ENCODE measurements around the gene CPEB4. TPM values are rescaled to one million over a fixed set of nuclear protein-coding genes. Genes with fewer than 3 reads are reported as not detected.

Gene CPEB4
- total RNA-seq, 1 experiment from 2014 or later = 8.7 TPM

- Histone ChIP-seq H4K5ac (ENCODE audit: insufficient read length, low read depth, low read length) (no peak overlapping the region), H2BK5ac (ENCODE audit: insufficient read length, low read length) (no peak overlapping the region), H4K91ac (ENCODE audit: insufficient read length, low read depth, low read length) (no peak overlapping the region), H2BK12ac (ENCODE audit: insufficient read length, low read depth, low read length) (no peak overlapping the region), H3T11ph (ENCODE audit: low read length) (no peak overlapping the region), H2BK15ac (ENCODE audit: low read depth, low read length) (no peak overlapping the region), H2AK5ac (ENCODE audit: insufficient read length, low read length) (no peak overlapping the region), H2BK120ac (ENCODE audit: low read depth, low read length, poor library complexity, severe bottlenecking) (no peak overlapping the region), H3K4ac (ENCODE audit: low read depth, low read length) (no peak overlapping the region), H4K8ac (replicated peaks; ENCODE audit: insufficient read length, low read depth, low read length) (no peak overlapping the region), H3K79me1 (ENCODE audit: insufficient read depth, low read depth, low read length, poor library complexity, severe bottlenecking) (no peaks in the 10 kb centered on the region), H3K9me3 (ENCODE audit: control insufficient read depth, low read depth, low read length) (no peaks in the 10 kb centered on the region), H3K4me2 (ENCODE audit: insufficient read depth, insufficient read length, low read length) (no peak overlapping the region), H3K4me1 (ENCODE audit: insufficient read depth, low read length) (no peaks in the 10 kb centered on the region; the same call in 1 of the 2 replicates), H3K79me2 (ENCODE audit: insufficient read depth, low read length) (no peaks in the 10 kb centered on the region; the same call in 1 of the 2 replicates), H4K20me1 (ENCODE audit: control insufficient read depth, insufficient read depth, insufficient read length) (no peaks in the 10 kb centered on the region), H3K56ac (ENCODE audit: insufficient read length, low read depth, low read length) (no peak overlapping the region), H3K14ac (ENCODE audit: insufficient read depth, low read length) (no peak overlapping the region), H3K27ac (ENCODE audit: insufficient read length, low read depth, low read length) (no peak overlapping the region), H3K9ac (ENCODE audit: extremely low read depth, insufficient read length, low read length) (no peak overlapping the region), H3K18ac (ENCODE audit: insufficient read length, low read depth, low read length) (no peak overlapping the region), H3K27me3 (ENCODE audit: insufficient read depth, low read length) (no peaks in the 10 kb centered on the region), H2AFZ (ENCODE audit: low read length) (no peak overlapping the region), H3K23me2 (ENCODE audit: insufficient read length, low read depth, low read length, poor library complexity, severe bottlenecking) (peaks cover under 1% of the 10 kb centered on the region), H2BK20ac (ENCODE audit: low read depth, low read length, poor library complexity, severe bottlenecking) (no peak overlapping the region), H3K23ac (ENCODE audit: insufficient read length, low read depth, low read length) (no peak overlapping the region)
- no peak for DNase-seq
- no peak for TF ChIP-seq CTCF (conservative IDR thresholded peaks at IDR 0.05)
- Mint-ChIP-seq H3K27ac (no peak overlapping the region), H3K36me3 (ENCODE audit: insufficient read depth in 1 of 3, low read depth in 3 of 3) (no peaks in the 10 kb centered on the region), H3K27me3 (ENCODE audit: low read depth) (no peaks in the 10 kb centered on the region; the same call in 1 of the 2 replicates), H3K4me1 (peaks cover 20 to 24% of the 10 kb centered on the region in 2 experiments), H3K4me3 (no peak overlapping the region), H3K9me3 (0 out of 5 replicates have a peak, but pooled peaks cover 0 to 2% of the 10 kb centered on the region in 2 experiments)
- WGBS (ENCODE audit: extremely low coverage, insufficient read length, low lambda C conversion rate) = no CpG with 5 or more reads among the region's 1 CpG
These were observed 3.1 kb upstream of the CPEB4 start for GRCh38 chr5:173885054-173885443.

Measured in H9 (cell line).